Effector CD4-positive, alpha-beta T cell (primary cell): ENCODE data around the gene ADGRD2.

Source experiments
- DNase-seq: peaks from one replicate; pipeline ENCODE4 v3.0.0-alpha.2; 2020

ADGRD2 gene

GRCh38 chr9:124439086-124439485 is 11.2 kb upstream of the ADGRD2 start:
- no peak for DNase-seq

GRCh38 chr9:124439686-124440243 is 10.5 kb upstream of the ADGRD2 start:
- DNase-seq: no peak

- DNase-seq: no peak
Observed at GRCh38 chr9:124440786-124441185, 9.5 kb upstream of the ADGRD2 start.

GRCh38 chr9:124441291-124441690 is 9.0 kb upstream of the ADGRD2 start:
- DNase-seq: no peak

GRCh38 chr9:124442379-124442778 is 7.9 kb upstream of the ADGRD2 start:
- no peak for DNase-seq

DNA sequence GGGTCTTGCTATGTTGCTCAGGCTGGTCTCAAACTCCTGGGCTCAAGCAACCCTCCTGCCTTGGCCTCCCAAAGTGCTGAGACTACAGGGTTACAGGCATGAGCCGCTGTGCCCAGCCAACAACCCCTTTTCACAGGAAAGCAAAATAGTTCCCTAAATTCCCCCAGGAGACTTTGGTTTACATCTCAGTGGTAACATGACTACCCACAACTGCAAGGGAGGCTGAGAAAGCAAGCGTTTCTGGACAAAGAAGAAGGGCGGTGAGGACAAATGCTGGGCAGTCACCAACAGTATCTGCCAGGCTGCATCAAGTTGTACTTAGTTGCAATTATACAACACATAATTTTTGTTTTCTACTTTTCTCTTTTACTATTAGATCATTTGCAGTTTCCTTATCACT is 7.4 kb upstream of the ADGRD2 start:
- no peak for DNase-seq

GRCh38 chr9:124443625-124444024 is 6.6 kb upstream of the ADGRD2 start:
- no peak for DNase-seq

- DNase-seq: no peak
Observed at GRCh38 chr9:124444166-124444565, 6.1 kb upstream of the ADGRD2 start.

DNA sequence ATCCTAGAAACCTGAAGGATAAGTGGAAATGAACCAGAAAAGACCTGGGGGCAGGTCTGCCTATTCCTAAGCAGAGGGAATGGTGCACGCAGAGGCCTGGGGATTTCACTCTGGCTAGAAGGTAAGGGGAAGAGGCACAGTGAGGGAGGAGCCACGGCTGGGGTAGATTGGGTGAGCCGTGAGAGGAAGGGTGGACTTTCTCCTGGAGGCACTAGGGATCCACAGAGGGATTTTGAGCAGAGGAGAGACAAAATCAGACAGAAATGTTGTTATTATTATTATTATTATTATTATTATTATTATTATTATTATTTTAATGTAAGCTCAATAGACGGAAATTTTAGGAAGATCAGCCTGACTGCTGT is 3.0 kb upstream of the ADGRD2 start:
- DNase-seq: no peak

- DNase-seq: no peak
Observed at GRCh38 chr9:124448019-124448418, 2.2 kb upstream of the ADGRD2 start.

- no peak for DNase-seq
Observed at GRCh38 chr9:124449381-124450151, 685 bp upstream of the ADGRD2 start.

DNA sequence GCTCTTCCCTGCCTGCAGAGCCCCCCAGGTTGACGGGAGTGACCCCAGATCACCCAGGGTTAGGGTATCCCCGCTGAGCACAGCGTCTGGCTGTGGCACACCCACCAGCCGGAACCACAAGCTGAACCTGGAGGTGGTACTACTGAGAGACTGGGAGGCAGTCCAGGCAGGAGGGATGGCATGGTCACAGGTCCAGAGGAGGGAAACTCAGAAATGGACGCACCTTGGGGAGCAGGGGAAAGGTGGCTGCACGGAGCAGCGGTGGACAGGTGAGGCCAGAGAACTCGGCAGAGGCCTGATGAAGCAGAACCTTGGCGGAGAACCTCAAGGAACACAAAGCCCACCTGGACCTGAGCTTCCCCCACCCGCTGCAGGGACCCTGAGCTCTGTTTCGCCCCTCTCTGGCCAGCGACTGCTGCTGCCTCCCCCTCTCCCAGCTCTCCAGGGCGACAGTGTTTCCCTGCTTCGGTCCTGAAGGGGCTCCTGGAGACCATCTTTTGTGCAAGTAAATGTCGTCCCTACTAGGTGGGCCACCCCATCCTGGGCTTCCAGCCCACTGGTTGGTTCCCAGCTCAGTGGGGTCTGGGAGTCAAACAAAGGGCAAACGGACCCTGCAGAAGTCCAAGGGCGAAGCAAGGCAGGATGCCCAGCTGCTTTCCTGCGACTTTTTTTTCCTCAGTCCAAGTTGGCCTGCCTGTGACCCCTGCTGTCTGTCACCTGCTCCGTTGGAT is 845 bp downstream of the ADGRD2 start:
- DNase-seq: no peak

- no peak for DNase-seq
Observed at GRCh38 chr9:124452326-124452725, 2.1 kb downstream of the ADGRD2 start.

- DNase-seq: no peak
Observed at GRCh38 chr9:124452841-124453585, 2.8 kb downstream of the ADGRD2 start.

DNA sequence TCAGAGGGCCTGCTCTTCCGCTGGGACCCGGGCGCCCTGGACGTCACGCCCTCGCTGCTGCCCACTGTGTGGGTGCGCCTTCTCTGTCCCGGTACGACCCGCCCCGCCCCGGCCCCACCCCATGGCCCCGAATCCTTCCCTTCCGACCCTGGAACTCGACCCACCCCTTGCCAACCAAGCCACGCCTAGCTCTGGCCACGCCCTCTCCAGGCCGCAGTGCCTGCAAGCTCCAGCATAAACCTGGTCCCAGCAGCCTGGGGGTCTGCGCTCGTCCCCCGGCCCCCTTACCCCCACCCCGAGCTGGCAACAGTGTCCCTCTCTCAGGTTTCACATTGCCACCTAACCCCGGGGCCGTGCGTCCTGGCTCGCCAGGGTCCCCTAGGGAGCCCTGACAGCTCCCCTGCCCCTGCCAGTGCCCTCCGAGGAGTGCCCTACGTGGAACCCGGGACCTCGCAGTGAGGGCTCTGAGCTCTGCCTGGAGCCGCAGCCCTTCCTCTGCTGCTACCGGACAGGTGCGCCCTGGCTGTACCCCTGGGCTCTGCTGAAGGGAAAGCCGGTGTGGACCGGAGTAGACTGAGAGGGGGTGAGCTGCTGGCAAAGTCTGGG is 3.4 kb downstream of the ADGRD2 start:
- no peak for DNase-seq

- DNase-seq: no peak
Observed at GRCh38 chr9:124454296-124454695, 4.0 kb downstream of the ADGRD2 start.

- no peak for DNase-seq
Observed at GRCh38 chr9:124454791-124455443, 4.7 kb downstream of the ADGRD2 start.

- DNase-seq: no peak
Observed at GRCh38 chr9:124455820-124456219, 5.6 kb downstream of the ADGRD2 start.

GRCh38 chr9:124456341-124457078 is 6.3 kb downstream of the ADGRD2 start:
- DNase-seq: no peak

- DNase-seq: no peak
Observed at GRCh38 chr9:124457079-124457886, 7.0 kb downstream of the ADGRD2 start.
